GM19099 (cell line): ENCODE measurements around the gene WDR26.

Experiments
- POLR2A ChIP-seq: IDR thresholded peaks from 3 replicates; pipeline ENCODE4 v1.6.1; 2011; ENCODE audit warnings: low read depth; ENCODE audit not compliant: insufficient read length; ENCODE audit errors: extremely low read depth

The WDR26 gene

GRCh38 chr1:224435318-224435763, 744 bp upstream of the WDR26 start:
- TF ChIP-seq POLR2A = no peak

GRCh38 chr1:224433701-224434672, 610 bp downstream of the WDR26 start:
- TF ChIP-seq POLR2A = no peak

- TF ChIP-seq POLR2A = no peak
These were observed 1.4 kb downstream of the WDR26 start for GRCh38 chr1:224433041-224433691.

- TF ChIP-seq POLR2A = no peak
These were observed 1.9 kb downstream of the WDR26 start for GRCh38 chr1:224432672-224433040.

DNA sequence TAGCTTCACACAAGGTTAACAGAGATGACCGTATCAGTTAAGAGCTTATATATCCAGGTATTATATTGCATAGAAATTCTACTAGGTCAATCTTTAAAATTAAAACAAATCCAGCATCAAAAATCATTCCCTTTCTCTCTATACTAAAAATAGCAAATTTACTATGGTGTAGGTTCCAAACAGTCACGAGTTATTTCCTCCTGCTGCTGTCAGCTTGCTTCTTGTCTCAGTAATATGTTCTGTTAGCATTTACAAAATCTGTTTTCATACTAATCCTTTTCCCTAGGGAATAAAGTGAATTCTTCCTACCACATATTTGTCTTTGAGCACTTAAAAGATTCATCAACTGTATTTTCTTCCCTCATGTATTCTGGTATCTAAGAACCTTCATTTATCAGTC, 2.5 kb downstream of the WDR26 start:
- TF ChIP-seq POLR2A = no peak

DNA sequence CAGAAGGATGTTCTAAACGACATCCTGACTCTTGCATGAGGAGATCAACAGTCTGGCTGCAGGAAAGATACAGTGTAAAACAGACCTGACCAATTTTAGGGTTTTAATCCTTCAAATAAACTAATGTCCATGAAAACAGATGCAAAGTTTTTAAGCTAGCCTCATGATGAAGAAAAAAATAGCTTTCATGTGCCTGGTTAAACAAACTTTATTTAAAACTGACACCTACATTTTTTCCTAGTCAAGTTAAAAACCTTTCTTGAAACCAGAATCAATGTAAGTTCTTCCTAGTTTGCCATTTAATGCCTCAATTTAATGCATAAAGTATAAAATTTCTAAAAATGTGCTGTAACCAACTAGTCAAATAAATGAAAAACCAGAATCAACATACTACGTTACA, 2.9 kb downstream of the WDR26 start:
- no peak for TF ChIP-seq POLR2A

- no peak for TF ChIP-seq POLR2A
These were observed 4.0 kb downstream of the WDR26 start for GRCh38 chr1:224430511-224431113.

DNA sequence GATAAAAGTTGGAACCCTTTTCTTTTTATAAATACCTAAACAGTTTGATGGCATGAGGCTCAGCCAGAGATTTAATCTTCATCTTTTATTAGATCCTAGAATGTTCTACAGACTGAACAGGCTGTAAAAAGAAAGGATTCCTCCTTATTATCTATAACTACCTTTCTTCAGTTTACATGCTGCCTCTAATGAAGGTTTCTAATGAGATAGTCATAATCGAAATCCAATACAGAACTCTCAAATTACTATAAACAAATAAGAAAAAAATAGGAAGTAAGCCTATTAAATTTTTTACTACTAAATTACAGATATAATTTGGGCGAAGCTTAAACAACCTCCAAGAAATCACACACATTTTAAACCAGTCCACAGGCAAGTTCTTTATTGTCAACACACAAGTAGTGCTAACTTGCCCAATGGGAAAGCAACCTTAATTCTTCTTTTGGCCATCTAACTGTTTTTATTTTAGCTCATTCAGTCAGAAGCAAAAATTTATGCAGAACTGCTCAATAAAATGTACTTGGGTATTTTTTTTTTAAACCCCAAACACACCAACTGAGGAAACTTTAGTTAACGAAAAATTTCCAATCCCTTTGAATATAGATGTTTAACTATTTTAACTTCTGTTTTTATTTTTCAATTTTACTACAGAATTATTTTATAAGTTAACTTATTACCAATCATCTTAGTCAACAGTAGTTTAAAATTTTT, 4.8 kb downstream of the WDR26 start:
- no peak for TF ChIP-seq POLR2A

DNA sequence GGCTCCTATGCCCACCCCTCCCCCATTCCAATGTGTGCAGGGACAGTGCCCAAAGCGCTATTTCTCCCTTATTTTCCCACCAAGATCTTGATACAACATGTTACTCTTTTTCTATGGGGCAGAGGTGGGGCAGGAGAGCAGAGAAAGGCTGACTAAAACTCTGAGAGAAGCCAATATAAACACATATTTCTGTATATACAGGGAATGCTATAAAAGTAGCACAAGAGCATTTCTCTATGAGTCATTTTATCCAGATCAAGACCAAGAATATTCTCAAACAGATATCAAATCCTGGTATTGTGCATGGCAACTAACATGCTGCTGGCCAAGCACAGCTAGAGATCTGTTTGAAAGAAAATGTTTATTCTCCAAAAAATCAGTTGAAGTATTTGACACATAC, 7.3 kb downstream of the WDR26 start:
- TF ChIP-seq POLR2A = no peak

DNA sequence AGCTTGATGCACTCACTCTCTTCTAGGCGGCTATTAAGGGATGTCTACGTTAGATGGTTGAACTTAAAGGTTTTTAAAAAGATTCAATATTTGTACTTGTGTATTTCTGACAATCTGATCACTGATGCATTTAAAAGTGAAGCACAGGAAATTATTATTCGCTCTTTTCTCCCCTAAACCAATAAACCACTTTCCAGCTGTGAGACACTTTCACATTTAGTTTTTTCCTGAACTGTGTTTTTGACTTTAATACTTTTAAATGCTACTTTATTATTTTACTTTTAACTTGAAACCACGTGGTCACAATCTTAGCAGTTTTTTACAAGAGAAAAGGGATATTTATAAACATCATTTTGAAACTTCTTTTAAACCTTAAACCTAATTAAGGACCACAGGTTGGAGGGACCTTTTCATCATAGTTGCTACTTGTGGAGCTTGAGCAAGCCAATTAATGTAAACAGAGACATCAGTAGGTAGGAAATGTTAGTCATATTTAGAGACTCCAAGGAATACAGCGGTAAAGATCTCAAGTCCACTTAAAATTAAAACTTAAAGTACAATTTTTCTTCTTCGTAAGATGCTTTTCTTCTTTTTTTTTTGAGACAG, 9.2 kb downstream of the WDR26 start:
- no peak for TF ChIP-seq POLR2A

DNA sequence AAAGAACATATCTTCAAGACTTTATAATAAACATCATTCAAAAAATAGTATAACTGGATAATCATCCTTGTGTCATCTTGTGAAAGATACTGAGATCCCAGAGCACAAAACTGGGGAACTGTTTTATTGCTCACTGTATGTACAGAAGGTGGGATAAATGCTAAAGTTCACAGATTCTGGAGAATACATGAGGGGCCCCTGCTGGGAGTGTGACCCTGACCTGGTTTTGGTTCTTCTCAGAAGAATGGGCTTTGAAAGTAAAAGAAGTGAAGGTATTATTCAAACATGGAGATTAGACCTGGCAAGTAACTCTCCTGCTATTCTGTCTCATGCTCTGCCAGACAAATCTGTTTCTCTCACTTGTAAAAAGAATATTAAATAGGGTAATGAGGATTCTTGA, 14.5 kb downstream of the WDR26 start:
- no peak for TF ChIP-seq POLR2A

GRCh38 chr1:224411766-224412165, 22.8 kb downstream of the WDR26 start:
- TF ChIP-seq POLR2A = no peak

DNA sequence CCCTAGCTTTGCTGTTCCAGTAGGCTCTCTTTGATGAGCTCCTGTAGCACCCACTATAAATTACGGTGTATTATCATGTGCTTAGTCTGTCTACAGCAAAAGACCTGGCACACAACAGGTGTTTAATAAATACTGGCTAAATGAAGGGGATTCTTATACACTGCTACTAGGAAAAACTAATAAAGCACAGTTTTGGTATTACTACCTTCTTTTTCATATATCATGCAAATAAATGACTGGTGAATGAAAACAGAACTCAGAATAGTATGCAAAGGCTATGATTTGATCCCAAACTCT, 26.4 kb downstream of the WDR26 start:
- TF ChIP-seq POLR2A = no peak

GRCh38 chr1:224407571-224408293, 26.9 kb downstream of the WDR26 start:
- no peak for TF ChIP-seq POLR2A
